T-helper 22 cell (primary cell): ENCODE data around the gene CDK5R1.
"Not testable (repeated sequence)": the region's sequence is repeated elsewhere in the genome, so short reads cannot be mapped to it uniquely, and the experiment has no call there.

Source experiments
- DNase-seq: peaks from one replicate; pipeline ENCODE4 v3.0.0-alpha.2; 2020; ENCODE audit warnings: low read depth

CDK5R1 gene

DNA sequence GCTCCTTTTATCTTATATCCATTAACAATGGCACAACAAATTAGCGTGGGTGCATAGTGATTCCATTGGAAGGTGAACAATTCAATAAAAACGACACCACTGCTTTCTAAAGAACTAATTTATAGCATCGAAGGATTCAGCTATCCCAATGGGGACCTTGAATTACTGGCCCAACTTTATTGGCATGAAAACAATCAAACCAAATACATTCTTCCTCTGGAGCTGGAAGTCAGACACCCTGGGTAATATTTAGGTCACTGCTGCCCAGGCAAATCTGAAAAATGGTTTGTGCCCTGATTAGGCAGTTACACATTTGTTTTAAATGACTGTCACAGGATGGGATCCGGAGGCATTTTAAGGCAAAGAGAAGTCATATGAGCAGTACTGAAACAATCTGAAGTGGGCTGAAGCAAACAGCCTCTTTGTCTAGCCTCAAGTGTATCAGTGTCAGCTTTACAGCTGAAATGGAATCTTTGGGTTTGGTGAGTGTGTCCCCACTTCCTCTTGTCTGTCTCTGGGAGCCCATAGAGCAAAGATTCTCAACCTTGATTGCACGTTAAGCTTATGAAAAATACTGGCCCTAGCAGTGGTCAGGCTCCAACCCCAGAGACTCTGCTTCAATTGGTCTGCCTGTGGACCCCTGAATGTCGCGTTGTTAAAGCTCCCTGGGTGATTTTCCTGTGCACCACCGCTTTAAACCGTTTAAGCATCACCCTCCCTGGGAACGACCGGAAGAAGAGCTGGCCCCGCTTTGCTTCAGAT is 30.3 kb downstream of the CDK5R1 start:
- DNase-seq: no peak

DNA sequence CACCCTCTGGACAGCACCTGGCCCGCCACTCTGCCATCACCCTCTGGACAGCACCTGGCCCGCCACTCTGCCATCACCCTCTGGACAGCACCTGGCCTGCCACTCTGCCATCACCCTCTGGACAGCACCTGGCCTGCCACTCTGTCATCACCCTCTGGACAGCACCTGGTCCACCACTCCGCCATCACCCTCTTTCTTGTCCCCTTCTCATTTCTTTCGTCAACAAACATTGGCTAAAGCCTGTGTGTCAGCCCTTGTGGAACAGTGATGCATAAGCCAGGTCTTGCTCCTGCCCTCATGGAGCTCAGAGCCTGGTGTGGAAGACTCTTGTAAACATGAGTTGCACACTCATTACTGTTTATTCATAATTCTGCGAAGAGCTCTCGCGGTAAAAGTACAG is 31.2 kb downstream of the CDK5R1 start:
- no peak for DNase-seq

DNA sequence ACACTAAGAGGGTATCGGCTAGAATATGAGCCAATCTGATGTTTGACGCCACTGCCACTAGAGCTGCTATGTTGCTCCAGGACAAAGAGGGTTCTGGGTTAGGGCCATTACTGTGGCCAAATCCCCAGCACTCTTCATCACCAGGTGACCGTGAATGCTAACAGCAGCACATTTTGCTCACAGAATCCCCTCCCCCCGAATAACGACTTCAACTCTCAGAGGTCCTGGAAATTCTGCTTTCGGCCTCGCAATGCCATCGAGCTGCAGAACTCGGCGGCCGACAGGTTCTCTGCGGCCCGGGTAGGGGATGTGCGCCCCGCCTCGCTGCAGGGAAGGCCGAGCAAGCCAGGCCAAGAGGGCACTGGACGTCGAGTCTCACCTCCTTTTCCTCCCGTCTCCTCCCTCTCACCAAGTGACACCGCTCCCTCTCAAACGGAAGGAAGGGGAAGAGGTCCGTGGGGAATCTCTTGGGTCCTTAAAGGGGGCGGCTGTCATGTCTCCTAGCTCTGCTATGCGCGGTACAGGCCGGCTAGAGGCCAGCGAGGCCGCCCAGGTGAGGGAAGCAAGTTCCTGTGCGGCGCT is 31.9 kb downstream of the CDK5R1 start:
- DNase-seq: no peak

DNA sequence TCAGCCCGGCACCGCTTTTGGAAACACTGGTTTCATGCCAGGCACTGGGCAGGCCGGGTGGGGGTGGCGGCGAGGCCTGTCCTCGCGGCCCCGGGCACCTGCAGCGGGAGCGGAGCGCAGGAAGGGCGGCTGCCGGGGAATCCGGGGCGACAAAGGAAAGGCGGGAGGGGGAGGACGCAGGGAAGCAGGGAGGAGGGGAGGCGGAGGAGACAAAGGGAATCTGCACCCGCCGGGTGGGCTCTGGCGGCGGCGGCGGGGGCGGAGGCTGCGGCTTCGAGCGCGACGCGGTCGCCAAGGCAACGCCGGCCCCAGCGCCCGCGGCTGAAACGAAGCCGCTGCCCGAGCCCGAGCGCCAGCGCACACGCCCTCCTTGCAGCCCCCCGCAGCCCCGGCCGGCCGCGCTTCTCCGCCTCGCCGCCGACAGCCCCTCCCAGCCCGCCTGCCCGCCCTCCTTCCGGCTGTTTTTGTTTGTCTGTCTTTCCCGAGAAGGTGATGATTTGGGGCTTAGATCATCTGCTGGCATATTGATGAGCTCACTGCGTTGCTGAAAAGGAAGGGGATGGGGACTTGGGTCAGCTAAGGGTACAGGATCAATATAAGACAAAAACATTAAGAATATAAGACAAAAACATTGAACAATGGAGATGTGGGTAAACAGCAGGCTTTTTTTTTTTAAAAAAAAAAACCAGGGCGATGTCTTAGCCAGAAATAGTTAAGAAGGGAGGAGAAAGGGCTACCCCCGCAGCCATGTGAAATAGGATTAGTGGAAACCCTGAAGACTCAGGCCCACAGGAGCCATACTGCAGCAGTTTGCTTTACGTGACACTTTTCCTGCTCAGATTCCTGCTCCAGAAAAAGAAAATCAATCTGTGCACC is 32.7 kb downstream of the CDK5R1 start:
- DNase-seq: no peak

DNA sequence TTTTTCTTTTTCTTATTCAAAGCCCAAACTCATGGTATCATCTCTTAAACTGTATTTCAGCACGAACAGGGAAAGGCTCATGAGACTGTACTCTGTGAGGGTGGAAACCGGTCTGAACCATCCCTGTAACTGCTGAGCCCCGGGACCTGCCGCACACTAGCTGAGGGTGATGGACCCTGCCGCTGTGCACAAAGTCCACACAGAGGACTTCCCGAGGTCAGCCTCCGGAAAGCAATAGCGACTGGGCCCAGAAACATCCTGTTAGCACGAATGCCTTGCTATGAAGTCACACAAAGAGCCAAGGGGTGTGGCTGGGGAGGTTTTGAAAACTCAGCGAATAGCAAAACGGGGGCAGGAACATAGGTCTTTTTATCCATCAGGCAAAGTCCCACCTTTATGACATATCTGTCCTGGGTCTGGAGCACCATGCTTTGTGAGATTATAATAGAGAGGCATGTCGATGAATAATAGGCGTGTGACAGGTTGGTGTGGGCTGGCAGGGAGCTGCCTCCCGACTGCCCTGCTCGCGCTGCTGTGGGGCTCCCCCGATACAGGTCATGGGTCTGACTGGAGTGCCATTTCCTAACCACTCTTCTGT is 33.4 kb downstream of the CDK5R1 start:
- DNase-seq: no peak

DNA sequence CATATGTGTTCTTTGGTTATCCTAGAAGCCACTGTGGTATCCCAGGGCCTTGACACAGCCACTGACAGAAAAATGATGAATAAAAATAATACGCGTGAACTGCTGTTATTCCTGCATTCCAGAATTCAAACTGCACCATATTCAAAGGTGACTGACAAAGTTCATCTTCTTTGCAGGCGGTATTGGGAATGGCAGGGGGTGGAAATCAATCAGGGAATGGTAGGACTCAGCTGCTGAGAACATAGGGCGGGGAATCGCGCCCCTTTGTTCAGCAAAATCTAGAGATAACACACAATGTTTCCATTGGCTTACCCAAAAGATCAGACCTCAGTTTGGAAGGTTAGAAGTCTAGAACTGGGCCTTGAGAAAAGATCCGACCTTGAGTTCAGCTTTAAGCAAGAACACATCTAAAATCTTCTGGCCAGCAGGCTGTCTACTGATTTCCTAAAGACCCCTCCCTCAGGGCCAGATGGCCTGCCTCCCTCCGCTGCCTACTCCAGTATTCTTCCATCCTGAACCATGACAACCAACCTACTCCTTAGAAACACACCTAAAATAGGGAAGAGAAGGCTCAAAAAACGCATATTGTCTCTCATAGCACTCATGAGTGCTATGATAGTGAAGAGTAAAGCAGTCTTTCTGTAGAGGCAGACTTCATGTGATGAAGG is 34.1 kb downstream of the CDK5R1 start:
- DNase-seq: no peak

DNA sequence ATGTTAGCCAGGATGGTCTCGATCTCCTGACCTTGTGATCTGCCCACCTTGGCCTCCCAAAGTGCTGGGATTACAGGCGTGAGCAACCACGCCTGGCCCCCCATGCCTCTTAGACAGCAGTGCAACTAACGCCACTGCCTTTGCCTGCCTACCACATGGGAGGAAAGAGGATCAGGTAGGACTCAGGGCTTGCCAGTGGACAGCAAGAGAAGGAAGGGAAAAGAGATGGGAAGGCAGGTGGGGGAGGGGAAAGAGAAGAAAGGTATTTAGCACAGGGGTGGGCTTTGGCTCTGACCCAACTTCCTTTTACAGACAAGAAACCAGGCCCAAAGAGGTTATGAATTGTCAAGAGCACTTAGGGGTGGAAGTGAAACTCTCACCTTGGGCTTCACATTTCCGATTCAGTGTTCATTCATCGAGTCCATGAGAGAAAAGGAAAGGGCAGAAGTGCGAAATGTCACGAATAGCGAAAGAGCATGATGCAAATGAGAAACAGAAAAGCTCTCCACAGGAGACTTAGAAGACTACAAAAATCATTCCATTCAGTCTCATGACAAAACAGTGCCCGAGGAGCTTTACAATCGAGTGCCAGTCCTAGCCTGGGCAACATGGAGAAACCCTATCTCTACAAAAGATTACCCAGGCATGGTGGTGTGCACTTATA is 36.4 kb downstream of the CDK5R1 start:
- DNase-seq: no peak

DNA sequence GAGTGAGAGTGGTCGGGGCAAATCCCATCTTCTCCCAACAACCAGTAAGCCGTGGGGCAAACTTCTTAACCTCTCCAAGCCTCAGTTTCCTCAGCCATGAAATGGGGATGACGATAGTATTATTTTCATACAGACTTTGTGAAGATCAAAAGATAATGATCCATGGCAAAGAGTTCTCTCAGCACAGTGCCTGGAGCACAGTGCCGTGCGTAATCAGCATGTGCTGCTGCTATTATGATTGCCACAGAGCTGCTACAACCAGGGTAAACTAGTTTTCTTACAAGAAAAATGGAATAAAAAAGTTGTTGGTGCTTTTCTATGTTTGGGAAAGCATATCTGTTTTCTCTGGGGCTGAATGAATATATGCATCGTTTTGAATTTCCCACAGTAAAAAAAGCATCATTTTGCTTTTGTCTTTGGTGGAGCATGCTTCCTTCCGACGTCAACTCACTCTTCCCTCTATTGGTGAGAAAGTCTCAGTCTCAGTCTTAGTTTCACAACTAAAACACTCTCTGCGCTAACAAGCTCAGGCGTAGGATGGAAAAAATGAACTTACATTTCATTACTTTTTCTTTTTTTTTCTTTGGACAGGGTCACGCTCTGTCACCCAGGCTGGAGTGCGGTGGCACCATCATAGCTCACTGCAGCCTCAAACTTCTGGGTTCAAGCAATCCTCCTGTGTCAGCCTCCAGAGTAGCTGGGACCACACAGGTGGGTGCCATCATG is 37.2 kb downstream of the CDK5R1 start:
- DNase-seq: no peak

DNA sequence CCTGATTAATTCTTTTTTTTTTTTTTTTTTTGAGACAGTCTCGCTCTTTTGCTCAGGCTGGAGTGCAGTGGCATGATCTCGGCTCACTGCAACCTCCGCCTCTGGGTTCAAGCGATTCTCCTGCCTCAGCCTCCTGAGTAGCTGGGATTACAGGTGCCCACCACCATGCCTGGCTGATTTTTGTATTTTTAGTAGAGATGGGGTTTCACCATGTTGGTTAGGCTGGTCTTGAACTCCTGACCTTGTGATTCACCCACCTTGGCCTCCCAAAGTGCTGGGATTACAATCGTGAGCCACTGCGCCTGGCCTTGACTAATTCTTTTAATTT is 37.7 kb downstream of the CDK5R1 start:
- DNase-seq: not testable (repeated sequence)

DNA sequence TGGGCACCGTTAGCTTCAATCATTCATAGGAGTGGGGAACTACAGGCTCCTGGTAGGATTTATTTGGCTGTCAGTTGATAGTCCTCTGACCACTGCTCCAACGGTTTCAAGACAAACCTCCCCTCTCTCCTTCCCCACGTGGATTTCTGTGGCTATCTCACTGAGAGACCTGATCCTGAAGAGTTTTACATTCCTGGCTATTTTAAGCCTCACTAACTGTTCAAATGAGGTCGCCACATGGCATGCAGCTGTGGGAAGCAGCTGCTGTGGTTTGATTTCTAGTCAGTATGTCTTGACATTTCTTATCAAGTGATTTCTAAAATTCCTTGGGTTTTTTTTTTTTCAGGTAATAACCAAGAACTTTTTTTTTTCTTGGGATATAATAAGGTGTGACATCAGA is 38.3 kb downstream of the CDK5R1 start:
- no peak for DNase-seq

DNA sequence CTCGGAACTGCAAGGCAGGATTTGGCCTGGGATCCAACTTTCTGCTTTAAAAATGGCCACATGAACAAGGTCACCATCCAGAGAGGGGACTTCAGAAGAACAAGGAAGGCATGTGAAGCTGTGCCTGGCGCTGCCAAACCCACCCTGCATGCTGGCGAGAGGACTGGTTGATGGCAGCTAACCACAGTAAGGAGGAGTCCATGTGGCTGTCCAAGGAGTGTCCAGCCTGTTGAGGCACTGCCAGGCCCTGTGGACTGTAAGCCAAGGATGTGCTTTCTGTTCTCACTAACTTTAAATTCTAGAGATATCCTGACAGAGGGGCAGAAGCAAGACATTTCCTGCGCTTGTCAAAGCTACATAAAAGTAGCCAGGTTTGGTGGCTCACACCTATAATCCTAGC is 40.4 kb downstream of the CDK5R1 start:
- DNase-seq: no peak

DNA sequence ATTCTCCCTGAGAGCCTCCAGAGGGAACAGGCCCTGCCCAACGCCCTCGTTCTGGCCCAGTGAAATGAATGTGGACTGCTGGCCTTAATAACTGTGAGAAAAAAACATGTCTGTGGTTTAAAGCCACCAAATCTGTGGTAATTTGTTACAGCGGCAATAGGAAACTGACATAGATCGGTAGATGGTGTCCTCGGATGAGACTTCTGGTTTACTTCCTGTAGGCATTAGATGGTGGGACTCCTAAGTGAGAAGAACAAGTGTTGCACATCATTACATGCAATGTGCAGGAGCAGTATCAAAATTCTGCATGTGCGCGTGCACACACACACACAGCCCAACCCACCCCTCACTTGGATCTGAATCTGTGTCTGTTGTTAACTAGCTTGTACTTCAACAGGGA is 42.0 kb downstream of the CDK5R1 start:
- DNase-seq: no peak

DNA sequence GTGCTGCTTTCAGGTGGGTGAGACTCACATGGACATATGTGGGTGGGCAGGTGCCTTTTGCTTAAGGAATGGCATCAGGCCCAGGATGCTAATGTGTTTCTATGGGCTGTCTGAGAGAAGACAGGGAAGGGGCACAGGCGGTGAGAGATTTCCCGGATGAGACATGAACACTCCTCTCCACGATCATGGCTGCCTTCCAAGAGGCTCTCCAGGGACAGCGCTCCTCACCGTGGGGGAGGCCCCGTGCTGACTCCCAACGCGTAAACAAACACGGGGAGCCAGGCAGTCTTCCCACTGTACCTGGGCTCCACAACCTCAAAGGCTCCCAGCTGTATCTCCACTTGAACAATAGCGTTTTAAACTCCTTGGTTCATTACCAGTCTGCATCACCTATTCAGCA is 42.8 kb downstream of the CDK5R1 start:
- DNase-seq: no peak

DNA sequence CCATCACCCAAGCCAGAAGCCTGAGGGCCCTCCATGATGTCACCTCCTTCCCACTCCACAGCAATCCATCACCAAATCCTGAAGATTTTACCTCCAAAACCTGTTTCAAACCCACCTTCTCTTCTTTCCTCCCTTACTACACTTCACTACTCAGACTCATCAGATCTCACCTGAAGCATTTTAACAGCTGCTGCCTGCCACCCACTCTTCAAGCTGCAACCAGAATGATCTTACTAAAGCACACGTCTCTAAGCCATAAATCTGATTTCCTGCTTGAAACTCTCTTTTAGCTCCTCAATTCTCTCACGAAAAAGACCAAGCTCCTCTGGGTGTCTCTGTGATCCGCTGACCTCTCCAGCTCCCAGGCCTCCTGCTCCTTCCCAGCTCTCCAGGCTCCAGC is 46.5 kb downstream of the CDK5R1 start:
- DNase-seq: no peak

DNA sequence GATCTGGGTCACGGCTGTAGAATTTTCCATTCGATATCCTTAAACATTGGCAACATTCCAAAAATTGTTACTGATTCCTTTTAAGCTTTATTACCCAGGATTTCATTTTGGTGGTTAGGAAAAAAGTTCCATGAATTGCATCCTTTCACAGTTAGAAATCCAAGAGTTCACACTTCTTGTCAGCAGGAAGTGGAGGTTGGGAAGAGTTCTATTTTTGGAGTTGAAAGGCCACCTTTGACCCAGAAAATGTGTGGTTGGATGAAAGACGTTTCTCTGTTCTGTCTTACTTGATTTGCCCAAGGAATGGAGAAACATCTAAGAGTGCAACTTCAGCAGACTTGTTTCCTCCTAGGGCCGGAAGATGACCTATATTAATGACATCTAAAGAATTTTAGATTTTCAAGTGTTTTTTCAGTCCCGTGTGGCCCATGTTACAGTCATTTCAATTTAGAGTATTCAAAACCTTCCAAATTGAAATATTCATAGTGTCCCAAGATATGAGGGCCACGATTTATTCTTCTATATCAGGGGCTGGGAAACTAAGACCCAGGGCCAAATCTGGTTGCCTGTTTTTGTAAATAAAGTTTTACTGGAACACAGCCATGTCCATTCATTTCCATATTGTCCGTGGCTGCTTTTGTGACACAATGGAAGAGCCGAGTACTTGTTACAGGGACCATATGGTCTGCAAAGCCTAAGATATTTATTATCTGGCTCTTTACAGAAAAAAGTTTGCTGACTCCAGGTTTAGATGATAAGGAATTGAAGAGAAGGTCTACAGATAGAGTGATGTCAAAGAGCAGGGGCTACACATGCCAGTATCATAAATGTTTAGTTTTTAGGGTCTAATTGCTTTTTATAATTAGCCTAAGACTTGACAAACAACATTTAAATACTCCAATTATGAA is 50.2 kb downstream of the CDK5R1 start:
- DNase-seq: no peak
